NCI-H1417 treated with DMSO at 0.1 percent for 48 hours (cell line): ENCODE results near the gene SKAP1.
"Not testable (repeated sequence)": the region's sequence is repeated elsewhere in the genome, so short reads cannot be mapped to it uniquely, and the experiment has no call there.

ENCODE experiments used
- DNase-seq: peaks from one replicate; lab custom pipeline; 2025; lab: John Stamatoyannopoulos, UW

Gene SKAP1

GRCh38 chr17:48429638-48430586 is at the start of gene SKAP1:
TSS of gene SKAP1 (minus strand) at chr17:48430214.
- no peak for DNase-seq

GRCh38 chr17:48479014-48479402 is 49.0 kb upstream of the SKAP1 start:
- no peak for DNase-seq

- no peak for DNase-seq
These were observed 48.4 kb upstream of the SKAP1 start for GRCh38 chr17:48478224-48479013.

- no peak for DNase-seq
These were observed 47.2 kb upstream of the SKAP1 start for GRCh38 chr17:48477221-48477620.

GRCh38 chr17:48472411-48473281 is 42.6 kb upstream of the SKAP1 start:
- peak; percentile 94 for DNase-seq

- DNase-seq: peak; percentile 94
These were observed 41.9 kb upstream of the SKAP1 start for GRCh38 chr17:48471817-48472410.

- DNase-seq: no peak
These were observed 40.5 kb upstream of the SKAP1 start for GRCh38 chr17:48470388-48471034.

GRCh38 chr17:48469227-48469626 is 39.2 kb upstream of the SKAP1 start:
- no peak for DNase-seq

- no peak for DNase-seq
These were observed 38.3 kb upstream of the SKAP1 start for GRCh38 chr17:48468299-48468698.

GRCh38 chr17:48465884-48466283 is 35.9 kb upstream of the SKAP1 start:
- DNase-seq: no peak

- no peak for DNase-seq
These were observed 33.5 kb upstream of the SKAP1 start for GRCh38 chr17:48463526-48463925.

GRCh38 chr17:48462946-48463345 is 32.9 kb upstream of the SKAP1 start:
- no peak for DNase-seq

GRCh38 chr17:48460052-48460451 is 30.0 kb upstream of the SKAP1 start:
- no peak for DNase-seq

- DNase-seq: no peak
These were observed 29.2 kb upstream of the SKAP1 start for GRCh38 chr17:48459070-48459844.

- no peak for DNase-seq
These were observed 27.2 kb upstream of the SKAP1 start for GRCh38 chr17:48457080-48457836.

- DNase-seq: no peak
These were observed 26.6 kb upstream of the SKAP1 start for GRCh38 chr17:48456589-48456988.

GRCh38 chr17:48455791-48456190 is 25.8 kb upstream of the SKAP1 start:
- DNase-seq: no peak

GRCh38 chr17:48453447-48453846 is 23.4 kb upstream of the SKAP1 start:
- no peak for DNase-seq

GRCh38 chr17:48451489-48451888 is 21.5 kb upstream of the SKAP1 start:
- DNase-seq: no peak

GRCh38 chr17:48449335-48449734 is 19.3 kb upstream of the SKAP1 start:
- DNase-seq: not testable (repeated sequence)
